GM19035 (cell line): ENCODE measurements around the gene SUGP2.

ENCODE experiments used
- ATAC-seq: cut with Tn5 transposase; IDR thresholded peaks from one replicate; pipeline ENCODE4 v1.9.1; 2021; ENCODE audit not compliant: unreplicated experiment

Gene SUGP2

DNA sequence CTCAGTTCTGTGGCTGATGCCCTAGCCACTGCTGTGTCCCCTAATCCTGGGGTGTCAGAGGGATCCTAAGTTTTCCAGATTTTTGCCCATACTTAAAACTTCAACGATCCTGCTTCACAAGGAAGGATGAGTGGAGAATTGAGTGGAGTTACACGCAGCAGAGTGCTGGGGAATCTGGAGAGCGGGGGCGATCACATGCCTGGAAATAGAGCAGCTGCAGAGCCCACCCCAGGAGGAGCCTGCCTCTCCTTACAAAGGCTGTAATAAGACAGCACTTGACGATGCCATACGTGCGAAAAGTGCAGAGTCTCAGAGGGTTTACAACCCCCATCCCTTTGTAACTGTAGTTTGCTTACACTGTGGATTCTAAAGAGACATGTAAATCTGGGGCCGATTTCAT is 40.6 kb downstream of the SUGP2 start:
- ATAC-seq = no peak

DNA sequence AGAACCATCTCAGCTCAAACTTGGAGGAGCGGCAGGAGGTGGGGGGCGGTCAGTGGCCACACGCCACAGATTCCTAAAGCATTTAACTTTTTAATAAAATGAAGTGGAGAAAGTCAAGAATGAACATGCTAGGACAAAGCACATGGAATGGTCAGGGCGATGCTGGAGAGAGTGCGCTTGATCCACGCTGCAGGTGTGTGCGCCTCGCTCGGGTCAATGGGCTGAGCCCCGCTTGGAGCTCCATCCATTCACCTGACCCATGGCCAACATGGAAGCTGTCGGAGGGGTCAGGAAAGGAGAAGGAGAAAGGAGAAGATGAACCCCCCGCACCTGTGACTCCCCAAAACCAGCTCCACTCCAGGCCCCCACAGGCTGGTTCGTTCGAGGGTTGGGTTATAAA is 41.8 kb downstream of the SUGP2 start:
- no peak for ATAC-seq

DNA sequence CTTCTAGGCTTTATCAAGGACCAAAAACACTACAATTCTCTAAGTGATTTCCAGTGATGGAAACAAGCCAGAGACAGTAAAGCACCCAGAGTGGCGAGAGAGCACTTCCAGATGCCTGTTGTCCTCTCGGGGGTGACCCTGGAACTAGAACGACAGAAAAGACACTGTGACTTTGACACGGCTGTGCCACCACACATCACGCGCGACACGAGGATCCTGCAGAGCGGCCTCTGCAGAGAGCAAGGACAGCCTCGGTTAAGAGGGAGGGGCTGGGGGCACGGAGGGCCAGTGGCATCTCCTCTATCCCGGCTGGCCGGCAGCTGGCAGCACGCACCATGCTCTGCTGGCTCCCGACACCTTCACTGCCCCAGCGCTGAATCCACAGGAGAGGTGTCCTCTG is 42.3 kb downstream of the SUGP2 start:
- ATAC-seq = no peak

DNA sequence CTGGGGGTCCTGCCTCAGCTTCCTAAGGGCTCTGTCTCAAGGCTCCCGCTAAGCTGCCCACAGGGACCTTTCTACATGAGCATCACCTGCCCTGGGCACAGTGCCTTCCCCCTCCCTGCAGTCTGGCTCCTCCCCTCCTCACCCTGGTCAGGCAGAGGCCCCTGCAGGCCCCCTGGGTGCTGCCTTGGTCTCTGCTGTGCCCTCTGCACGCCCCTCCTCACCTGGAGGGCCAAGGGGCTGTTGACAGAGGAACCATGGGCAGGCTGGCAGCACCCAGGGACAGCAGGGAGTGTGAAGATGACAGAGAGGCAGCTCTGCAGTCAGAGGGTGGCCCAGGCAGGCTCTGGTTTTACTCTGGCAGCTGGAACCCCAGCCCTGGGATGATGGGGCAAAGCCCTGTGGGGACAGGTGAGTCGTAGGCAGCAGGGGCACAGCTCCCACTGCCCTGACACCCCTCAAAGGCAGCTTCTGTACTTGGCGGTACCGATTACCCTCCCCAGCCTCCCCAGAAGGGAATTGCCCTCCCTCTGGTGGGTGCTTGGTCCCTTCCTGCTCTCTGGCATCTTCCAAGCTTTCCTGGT is 43.1 kb downstream of the SUGP2 start:
- no peak for ATAC-seq

DNA sequence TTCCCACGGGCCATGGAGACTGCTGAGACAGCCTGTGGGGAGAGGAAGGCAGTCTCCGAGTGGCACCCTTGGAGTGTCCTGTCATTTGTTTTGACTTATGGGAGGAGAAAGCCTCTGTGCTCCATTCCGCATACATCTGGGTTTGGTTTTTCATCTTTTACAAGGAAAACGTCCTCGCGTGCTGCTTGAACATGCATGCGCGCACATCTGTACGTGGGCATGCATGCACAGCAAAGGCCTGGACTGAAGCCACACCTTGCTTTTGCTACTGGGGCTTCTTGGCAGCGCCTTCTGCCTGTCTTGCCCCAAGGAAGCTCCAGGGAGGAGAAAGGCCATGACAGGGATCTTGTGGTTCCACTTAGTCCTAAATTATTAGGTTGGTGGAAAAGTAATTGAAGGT is 44.0 kb downstream of the SUGP2 start:
- ATAC-seq = no peak

DNA sequence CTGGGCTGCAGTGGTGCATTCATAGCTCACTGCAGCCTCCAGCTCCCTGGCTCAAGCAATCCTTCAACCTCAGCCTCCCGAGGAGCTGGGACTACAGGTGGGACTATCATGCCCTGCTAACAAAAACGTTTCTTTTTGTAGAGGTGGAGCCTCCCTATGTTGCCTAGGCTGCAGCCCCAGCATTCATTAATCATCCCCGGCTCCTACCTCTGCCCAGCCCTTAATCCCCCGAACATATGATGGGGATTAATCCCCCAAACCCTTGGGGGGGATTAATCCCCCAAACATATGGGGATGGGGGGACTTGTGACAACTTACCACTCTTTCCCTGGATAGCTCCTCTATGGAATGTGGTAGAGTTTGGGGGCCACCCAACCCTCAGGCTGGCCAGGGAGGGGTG is 45.9 kb downstream of the SUGP2 start:
- ATAC-seq = no peak

DNA sequence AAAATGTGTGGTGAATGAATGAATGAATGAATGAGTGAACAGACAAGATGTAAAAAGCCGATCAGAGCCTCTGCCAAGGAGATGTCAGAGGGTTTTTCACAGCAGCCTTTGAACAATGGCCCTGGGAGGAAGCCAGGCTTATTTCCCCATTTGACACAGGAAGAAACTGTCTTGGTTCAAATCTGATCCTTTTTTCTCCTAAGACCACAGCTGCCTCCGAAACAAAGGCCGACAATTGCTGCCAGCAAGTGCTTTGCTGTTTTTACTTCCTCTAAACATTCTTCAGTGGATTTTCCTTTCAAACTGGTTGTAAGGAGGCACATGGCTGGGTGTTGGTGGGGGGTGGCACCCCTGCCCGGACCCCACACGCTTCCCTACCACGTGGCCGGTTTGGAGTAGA is 48.1 kb downstream of the SUGP2 start:
- ATAC-seq = no peak

DNA sequence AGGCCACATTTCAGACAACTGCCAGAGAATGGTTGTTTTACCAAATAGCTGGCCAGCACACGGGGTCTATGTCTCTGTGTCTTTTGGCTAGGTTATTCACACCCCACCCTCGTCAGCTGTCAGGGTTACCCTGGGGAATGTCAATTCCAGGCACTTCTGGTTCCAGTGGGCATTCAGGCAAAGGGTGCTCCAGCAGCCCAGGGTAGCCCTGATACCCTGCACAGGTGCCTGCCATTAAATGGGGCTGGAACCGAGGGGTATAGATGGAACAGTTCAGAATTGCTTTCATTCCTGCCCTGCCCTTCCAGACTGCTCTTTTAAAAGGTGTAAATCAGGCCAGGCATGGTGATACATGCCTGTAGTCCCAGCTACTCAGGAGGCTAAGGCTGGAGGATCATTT is 49.1 kb downstream of the SUGP2 start:
- no peak for ATAC-seq

DNA sequence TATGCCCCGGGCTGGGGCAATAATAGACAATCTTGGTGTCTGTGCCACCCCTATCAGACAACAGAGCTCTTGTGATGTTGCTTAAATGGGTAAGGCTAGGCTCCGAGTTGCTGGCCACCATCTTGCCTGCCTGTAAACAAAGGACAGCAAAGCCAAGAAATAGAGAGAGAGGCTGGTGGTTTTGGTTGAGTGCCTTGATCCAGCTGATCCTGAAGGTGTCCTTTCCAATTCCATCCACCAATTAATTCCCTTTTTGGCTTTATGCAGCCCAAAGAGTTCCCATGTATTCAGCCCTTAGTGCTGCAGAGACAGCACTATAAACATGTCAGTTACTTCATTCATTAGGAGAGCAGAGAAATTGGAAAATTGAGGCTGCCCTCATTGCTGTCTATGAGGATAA is 50.6 kb downstream of the SUGP2 start:
- ATAC-seq = no peak

DNA sequence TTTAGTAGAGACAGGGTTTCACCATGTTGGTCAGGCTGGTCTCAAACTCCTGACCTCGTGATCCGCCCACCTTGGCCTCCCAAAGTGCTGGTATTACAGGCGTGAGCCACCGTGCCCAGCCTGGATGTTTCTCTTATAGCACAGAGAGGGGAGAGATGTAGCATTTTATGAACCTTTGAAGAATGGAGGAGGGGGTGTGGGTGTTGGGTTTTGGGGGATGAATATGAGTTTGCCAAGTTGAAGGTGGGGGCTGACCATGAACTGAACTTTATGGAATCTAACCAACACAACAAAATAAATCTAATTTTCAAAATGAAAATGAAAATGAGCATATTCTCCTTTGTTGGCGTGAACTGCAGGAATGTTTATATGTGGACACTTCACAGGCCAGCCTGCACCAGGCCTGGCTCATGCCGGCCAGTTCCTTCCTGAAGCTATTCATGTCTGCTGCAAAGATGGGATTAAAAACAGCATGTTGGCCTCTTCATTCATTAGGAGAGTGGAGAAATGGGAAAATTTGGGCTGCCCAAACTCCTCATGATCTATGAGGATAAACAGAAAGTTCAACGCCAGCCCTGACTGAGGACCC is 52.8 kb downstream of the SUGP2 start:
- no peak for ATAC-seq

DNA sequence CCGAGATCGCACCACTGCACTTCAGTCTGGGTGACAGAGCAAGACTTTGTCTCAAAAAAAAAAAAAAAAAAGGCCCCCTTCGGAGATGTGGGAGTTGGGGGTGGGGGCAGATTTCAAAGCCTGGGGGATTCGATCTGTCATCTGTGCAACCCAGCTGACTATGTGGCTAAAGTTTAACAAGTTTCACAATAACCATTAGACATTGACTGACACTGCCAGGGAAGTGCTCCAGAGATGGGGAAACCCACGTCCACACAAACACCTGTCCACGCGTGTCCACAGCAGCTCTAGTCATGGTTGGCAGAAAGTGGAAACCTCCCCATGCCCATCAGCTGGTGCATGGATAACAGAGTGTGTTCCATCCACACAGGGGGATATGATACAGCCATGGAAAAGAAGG is 54.7 kb downstream of the SUGP2 start:
- ATAC-seq = no peak

DNA sequence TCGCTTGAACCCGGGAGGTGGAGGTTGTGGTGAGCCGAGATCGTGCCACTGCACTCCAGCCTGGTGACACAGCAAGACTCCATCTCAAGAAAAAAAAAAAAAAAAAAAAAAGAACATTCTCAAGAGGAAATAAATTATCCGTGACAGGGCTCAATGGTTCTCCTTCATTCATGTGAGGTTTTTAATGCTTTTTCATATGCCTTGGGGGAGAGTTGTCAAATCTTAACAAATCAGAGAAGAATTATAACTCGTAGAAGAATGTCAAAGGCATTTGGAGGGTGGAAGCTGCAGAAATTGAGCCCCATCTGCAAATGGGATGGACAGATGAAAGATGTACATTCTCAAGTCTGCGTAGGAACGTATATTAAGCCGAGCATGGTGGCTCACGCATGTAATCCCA is 57.4 kb downstream of the SUGP2 start:
- no peak for ATAC-seq

DNA sequence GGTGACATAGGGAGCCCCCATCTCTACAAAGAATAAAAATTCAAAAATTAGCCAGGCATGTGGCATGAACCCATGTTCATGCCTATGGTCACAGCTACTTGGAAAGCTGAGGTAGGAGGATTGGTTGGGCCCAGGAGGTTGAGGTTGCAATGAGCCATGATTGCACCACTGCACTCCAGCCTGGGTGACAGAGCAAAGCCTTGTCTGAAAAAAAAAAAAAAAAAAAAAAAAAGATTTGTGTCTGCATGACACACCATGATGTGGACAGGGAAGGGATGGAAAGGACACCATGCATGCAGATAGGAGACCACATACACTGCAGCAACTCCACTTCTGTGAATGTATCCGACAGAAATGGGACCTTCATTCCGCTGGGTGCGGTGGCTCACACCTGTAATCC is 58.3 kb downstream of the SUGP2 start:
- ATAC-seq = no peak

DNA sequence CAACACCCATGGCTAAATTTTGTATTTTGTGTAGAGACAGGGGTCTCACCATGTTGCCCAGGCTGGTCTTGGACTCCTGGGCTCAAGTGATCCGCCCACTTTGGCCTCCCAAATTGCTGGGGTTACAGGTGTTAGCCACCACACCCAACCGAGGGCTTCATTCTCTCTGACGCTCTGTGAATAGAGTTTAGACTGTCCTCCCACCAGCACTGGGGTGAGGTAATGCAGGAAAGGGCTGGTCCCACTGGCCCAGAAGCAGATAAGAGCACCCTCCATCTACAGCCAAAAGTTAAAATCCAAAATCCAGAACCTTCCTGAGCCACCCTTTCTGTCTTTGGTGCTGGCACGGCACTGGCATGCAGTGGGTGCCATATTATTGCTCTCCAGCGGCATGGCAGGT is 60.5 kb downstream of the SUGP2 start:
- no peak for ATAC-seq

DNA sequence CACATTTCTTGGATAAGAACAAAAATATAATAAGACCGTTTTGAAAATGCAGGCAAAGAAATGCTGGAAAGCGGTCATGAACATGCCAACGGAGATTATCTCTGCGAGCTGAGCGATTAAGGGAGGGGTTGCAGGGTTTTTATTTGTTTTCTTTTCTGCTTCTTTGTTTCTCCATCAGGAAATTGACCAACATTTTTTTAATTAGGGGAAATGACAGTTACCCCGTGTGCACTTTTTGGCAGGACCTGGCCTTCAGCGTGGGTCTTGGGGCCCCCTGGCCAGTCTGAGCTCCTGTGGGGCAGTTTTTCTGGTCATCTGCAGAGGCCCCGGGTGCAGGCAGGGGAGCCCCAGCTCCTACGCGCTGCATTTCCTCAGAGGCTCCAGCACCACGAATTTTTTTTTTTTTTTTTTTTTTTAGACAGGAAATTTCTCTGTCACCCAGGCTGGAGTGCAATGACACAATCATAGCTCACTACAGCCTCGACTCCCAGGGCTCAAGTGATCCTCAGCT is 61.0 kb downstream of the SUGP2 start:
- ATAC-seq = no peak

DNA sequence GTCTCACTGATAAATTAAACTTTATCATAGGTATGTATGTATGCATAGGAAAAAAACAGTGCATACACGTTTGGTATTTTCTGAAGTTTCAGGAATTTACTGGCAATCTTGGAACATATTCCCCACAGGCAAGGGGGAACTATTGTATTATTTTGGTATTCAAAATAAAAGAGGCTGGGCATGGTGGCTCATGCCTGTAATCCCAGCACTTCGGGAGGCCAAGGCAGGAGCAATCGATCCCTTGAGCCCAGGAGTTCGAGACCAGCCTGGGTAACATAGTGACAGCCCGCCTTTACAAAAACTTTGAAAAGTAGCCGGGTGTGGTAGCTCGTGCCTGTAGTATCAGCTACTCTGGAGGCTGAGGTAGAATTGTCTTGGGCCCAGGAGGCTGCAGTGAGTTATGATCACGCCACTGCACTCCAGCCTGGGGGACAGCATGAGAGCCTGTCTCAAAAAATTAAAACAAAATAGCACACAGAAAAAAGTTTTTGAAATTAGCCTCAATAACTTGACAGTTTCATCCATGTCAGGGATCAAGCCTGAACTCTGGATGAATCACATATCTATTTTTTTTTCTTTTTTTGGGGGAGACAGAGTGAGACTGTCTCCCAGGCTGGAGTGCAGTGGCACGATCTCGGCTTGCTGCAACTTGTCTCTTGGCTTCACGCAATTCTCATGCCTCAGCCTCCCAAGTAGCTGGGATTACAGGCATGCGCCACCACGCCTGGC is 63.2 kb downstream of the SUGP2 start:
- no peak for ATAC-seq

DNA sequence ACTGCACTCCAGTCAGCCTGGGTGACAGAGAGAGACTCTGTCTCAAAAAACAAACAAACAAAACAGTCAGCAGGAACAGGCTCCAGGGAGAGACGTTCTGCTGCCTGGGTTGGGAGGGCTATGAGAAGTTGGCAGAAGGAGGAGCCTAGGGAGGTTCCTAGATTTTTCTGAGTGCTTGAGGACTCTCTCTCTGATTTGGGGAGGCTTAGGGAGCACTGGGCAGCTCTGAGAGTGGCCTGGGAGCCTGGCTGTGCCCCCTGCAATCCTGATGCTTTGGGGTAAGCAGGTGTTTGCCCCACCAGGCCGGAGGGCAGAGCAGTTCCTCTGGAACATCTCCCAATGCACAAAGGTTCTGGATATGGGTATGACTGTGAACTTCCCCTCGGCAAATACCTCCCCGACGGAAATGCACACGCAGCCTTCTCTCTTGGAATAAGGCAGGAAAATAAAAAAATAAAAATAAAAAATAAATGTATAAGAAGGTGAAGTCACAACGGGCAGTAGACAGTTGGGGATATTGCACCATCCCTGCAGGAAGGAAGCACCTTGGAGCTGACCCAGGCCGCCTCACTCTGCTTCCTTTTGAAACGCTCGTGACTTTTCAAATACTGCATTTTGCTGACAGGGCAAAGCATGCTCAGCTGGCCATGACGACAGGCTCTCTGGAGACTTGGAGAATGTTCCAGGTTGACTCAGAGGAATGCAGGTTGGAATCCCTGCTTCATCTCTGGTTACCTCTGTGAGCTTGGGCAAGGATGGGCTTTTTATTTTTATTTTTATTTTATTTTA is 65.8 kb downstream of the SUGP2 start:
- no peak for ATAC-seq

DNA sequence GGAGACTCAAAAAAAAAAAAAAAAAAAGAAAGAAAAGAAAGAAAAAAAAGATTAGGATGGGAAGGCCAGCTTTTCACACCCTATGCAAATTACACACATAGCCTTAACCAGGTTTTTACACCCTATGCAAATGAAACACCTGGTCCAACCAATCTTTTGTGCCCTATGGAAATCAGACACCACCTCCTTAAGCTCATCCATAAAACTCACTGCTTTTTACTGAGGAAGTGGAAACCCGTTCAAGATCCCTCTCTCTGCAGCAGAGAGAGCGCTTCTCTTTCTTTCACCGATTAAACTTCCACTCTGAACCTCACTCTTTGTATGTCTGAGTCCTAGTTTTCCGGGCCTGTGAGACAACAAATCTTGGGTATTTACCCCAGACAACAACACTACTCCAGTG is 67.0 kb downstream of the SUGP2 start:
- ATAC-seq = no peak

DNA sequence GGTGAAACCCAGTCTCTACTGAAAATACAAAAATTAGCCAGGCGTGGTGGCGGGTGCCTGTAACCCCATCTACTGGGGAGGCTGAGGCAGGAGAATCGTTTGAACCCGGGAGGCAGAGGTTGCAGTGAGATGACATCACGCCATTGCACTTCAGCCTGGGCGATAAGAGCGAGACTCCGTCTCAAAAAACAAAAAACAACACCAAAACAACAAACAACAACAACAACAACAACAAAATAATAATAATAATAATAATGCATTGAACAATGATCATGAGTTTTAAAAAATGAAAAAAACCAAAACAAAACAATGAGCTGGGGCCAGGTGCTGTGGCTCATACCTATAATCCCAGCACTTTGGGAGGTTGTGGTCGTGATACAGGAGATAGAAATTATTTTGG is 69.2 kb downstream of the SUGP2 start:
- no peak for ATAC-seq

DNA sequence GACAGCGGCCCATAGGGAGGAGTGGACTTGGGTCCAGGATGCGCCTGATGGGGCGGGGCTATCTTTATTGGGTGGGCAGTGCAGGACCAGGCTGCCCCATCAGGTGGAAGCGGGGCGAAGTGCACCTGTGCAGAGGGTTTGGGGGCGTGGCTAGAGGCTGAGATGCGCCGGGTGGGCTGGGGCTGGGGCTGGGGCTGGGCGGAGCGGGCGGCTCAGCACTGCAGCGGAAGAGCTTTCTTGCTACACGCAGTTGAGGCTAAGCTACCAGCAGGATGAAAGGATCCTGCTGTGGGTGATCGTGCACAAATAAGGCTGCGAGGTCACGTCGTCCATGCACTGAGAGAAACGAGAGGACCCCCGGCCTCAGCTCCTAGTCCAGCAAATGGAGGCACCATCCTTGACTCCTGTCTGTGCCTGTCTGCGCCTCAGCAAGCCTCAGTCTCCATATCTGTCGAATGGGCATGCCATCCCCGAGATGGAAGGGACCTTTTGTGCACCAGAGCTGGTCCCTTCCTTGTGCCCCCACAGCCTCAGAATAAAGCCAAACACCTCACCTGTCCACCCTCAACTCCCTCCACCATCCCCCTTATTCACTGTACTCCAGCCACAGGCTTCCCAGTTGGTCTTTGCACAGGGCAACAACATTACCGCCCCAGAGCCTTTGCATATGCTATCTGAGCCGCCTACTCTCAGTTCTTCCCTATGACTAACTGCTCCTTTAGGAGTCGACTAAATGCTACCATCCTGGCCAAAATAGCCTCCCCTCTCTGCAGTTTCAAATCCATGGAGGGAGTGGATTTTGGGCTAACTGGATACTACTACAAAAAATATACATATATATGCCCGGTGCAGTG is 71.3 kb downstream of the SUGP2 start:
- ATAC-seq = no peak

DNA sequence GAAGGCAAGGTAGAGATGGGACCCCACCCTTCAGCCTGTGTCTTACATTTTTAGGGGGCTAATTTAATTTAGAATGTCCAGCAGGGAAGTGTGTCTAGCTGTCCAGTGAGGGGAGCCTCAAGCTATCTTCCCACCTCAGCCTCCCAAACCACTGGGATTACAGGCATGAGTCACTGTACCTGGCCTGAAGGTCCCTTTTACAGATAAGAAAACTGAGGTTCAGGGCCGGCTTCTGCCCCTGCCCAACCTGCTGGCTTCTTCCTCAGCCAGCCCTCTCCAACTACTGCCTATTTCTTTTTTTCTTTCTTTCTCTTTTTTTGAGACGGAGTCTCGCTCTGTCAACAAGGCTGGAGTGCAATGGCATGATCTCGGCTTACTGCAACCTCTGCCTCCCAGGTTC is 72.9 kb downstream of the SUGP2 start:
- no peak for ATAC-seq
